IMR-90 (cell line): Measurements from ENCODE around the gene CREBBP. TPM values are rescaled to one million over a fixed set of nuclear protein-coding genes. Genes with fewer than 3 reads are reported as not detected.

Source experiments
- ATAC-seq: fragments of 200-7000 bp; cut with Tn5 transposase; 2 replicates; pipeline ENCODE4 v1.9.1; 2020; ENCODE audit warnings: low read depth, mild to moderate bottlenecking, moderate library complexity
- BruUV-seq: library from RNA; stranded (reverse); fragments of 400-500 nt; replicated peaks from 2 replicates; lab custom pipeline; 2021; lab: Mats Ljungman, UMichigan
- CTCF ChIA-PET: fragments of 300-600 bp; formaldehyde crosslinking; extraction: SDS; loops from one replicate; lab custom pipeline; 2021; ENCODE audit warnings: antibody characterized with exemption; lab: Yijun Ruan, JAX
- POLR2A ChIA-PET: fragments of 300-600 bp; sonication (Branson Sonifier 250); formaldehyde crosslinking; loops from one replicate; lab custom pipeline; 2022; ENCODE audit warnings: antibody characterized with exemption; ENCODE audit not compliant: unreplicated experiment; lab: Charles Lee
- DNase-seq: peaks from one replicate; pipeline ENCODE4 v3.0.0; 2013
- H2AFZ ChIP-seq: replicated peaks from 2 replicates; pipeline ENCODE3; 2013; ENCODE audit warnings: low read length, mild to moderate bottlenecking; ENCODE audit not compliant: poor library complexity
- H2AK5ac ChIP-seq: 2 replicates; pipeline ENCODE4 v1.6.1; 2013; ENCODE audit warnings: low read depth, low read length, inconsistent platforms
- H2AK9ac ChIP-seq: replicated peaks from 2 replicates; pipeline ENCODE3; 2013; ENCODE audit warnings: mild to moderate bottlenecking, low read depth, low read length, moderate library complexity; ENCODE audit not compliant: poor library complexity
- H2BK120ac ChIP-seq: 2 replicates; pipeline ENCODE4 v1.6.1; 2013; ENCODE audit warnings: low read depth, low read length, inconsistent platforms
- H2BK15ac ChIP-seq: 3 replicates; pipeline ENCODE4 v1.6.1; 2013; ENCODE audit warnings: low read depth, low read length, inconsistent platforms
- H2BK20ac ChIP-seq: 2 replicates; pipeline ENCODE4 v1.6.1; 2013; ENCODE audit warnings: low read depth, mild to moderate bottlenecking, inconsistent platforms, low read length, moderate library complexity
- H2BK5ac ChIP-seq: 2 replicates; pipeline ENCODE4 v1.6.1; 2013; ENCODE audit warnings: mild to moderate bottlenecking, low read depth, low read length, inconsistent platforms; ENCODE audit not compliant: poor library complexity, severe bottlenecking
- H3K14ac ChIP-seq: replicated peaks from 2 replicates; pipeline ENCODE4 v1.6.1; 2013; ENCODE audit warnings: low read depth, low read length, inconsistent platforms
- H3K18ac ChIP-seq: 2 replicates; pipeline ENCODE4 v1.6.1; 2013; ENCODE audit warnings: low read depth, low read length, control low read depth
- H3K23ac ChIP-seq: 2 replicates; pipeline ENCODE4 v1.6.1; 2013; ENCODE audit warnings: low read depth, low read length, inconsistent platforms
- H3K27ac ChIP-seq: 2 replicates; pipeline ENCODE4 v1.5.1; 2013; ENCODE audit warnings: mild to moderate bottlenecking, control low read depth, low read length; ENCODE audit not compliant: insufficient read depth
- H3K27me3 ChIP-seq: 2 replicates; pipeline ENCODE4 v1.6.1; 2013; ENCODE audit warnings: low read length; ENCODE audit not compliant: control insufficient read depth, insufficient read depth
- H3K36me3 ChIP-seq: 2 replicates; pipeline ENCODE4 v1.6.1; 2013; ENCODE audit warnings: low read length, mixed read lengths; ENCODE audit not compliant: control insufficient read depth, insufficient read depth
- H3K4ac ChIP-seq: 2 replicates; pipeline ENCODE4 v1.6.1; 2013; ENCODE audit warnings: low read depth, low read length, inconsistent platforms
- H3K4me1 ChIP-seq: 2 replicates; pipeline ENCODE4 v1.6.1; 2013; ENCODE audit warnings: low read length, mixed read lengths; ENCODE audit not compliant: control insufficient read depth, insufficient read depth
- H3K4me2 ChIP-seq: 2 replicates; pipeline ENCODE4 v1.6.1; 2013; ENCODE audit warnings: low read depth, mild to moderate bottlenecking, control low read depth, low read length, moderate library complexity
- H3K4me3 ChIP-seq: 2 replicates; pipeline ENCODE4 v1.5.1; 2013; ENCODE audit warnings: low read depth, mild to moderate bottlenecking, control low read depth, low read length, moderate library complexity; ENCODE audit not compliant: insufficient read depth
- H3K56ac ChIP-seq: 2 replicates; pipeline ENCODE4 v1.6.1; 2013; ENCODE audit warnings: low read length, inconsistent platforms; ENCODE audit not compliant: insufficient read depth; ENCODE audit errors: extremely low read depth
- H3K79me1 ChIP-seq, 2 experiments: 2 replicates each; pipeline ENCODE4 v1.6.1; 2013; ENCODE audit warnings: low read length in 2 of 2, inconsistent platforms in 1 of 2, low read depth in 1 of 2
- H3K9ac ChIP-seq: 2 replicates; pipeline ENCODE4 v1.6.1; 2013; ENCODE audit warnings: low read depth, low read length, control low read depth
- H3K9me1 ChIP-seq: 2 replicates; pipeline ENCODE4 v1.6.1; 2013; ENCODE audit warnings: low read length, inconsistent platforms; ENCODE audit not compliant: insufficient read depth
- H3K9me3 ChIP-seq: 2 replicates; pipeline ENCODE4 v1.6.1; 2013; ENCODE audit warnings: low read length; ENCODE audit not compliant: control insufficient read depth, insufficient read depth
- H4K20me1 ChIP-seq: 2 replicates; pipeline ENCODE4 v1.6.1; 2013; ENCODE audit warnings: low read length, inconsistent platforms; ENCODE audit not compliant: insufficient read depth
- H4K5ac ChIP-seq: 2 replicates; pipeline ENCODE4 v1.6.1; 2013; ENCODE audit warnings: mild to moderate bottlenecking, low read depth, low read length, control low read depth
- H4K8ac ChIP-seq, 2 experiments: 2 replicates each; pipeline ENCODE4 v1.6.1; 2013; ENCODE audit warnings: low read depth in 2 of 2, low read length in 2 of 2, control low read depth in 1 of 2, inconsistent platforms in 1 of 2
- H4K91ac ChIP-seq: 2 replicates; pipeline ENCODE4 v1.6.1; 2013; ENCODE audit warnings: low read depth, low read length, inconsistent platforms; ENCODE audit not compliant: insufficient read depth
- BHLHE40 ChIP-seq: fragments of 150-350 bp; IDR thresholded peaks from 2 replicates; pipeline ENCODE4 v1.6.1; 2016; ENCODE audit warnings: mild to moderate bottlenecking, low read depth, low read length
- CEBPB ChIP-seq: IDR thresholded peaks from 2 replicates; pipeline ENCODE4 v1.6.1; 2012; ENCODE audit warnings: low read depth, low read length, improper control_type of control experiment
- CHD1 ChIP-seq: IDR thresholded peaks from 2 replicates; pipeline ENCODE4 v1.6.1; 2012; ENCODE audit warnings: low read depth, low read length, improper control_type of control experiment
- CTCF ChIP-seq: conservative IDR thresholded peaks from 2 replicates; pipeline ENCODE4 v1.5.1; 2012; ENCODE audit warnings: mild to moderate bottlenecking, low read depth, low read length, improper control_type of control experiment
- ELK1 ChIP-seq: fragments of 150-350 bp; IDR thresholded peaks from 2 replicates; pipeline ENCODE4 v1.6.1; 2016; ENCODE audit warnings: low read depth, mild to moderate bottlenecking, low read length, moderate library complexity, borderline replicate concordance
- FOS ChIP-seq: fragments of 150-350 bp; IDR thresholded peaks from 2 replicates; pipeline ENCODE4 v1.6.1; 2016; ENCODE audit warnings: low read depth, low read length
- MAFK ChIP-seq: IDR thresholded peaks from 2 replicates; pipeline ENCODE4 v1.6.1; 2012; ENCODE audit warnings: low read depth, low read length, improper control_type of control experiment
- MAZ ChIP-seq: IDR thresholded peaks from 2 replicates; pipeline ENCODE4 v1.6.1; 2012; ENCODE audit warnings: low read depth, mild to moderate bottlenecking, low read length, improper control_type of control experiment, moderate library complexity, borderline replicate concordance
- MXI1 ChIP-seq: IDR thresholded peaks from 2 replicates; pipeline ENCODE4 v1.6.1; 2012; ENCODE audit warnings: low read depth, mild to moderate bottlenecking, low read length, moderate library complexity, borderline replicate concordance
- NFE2L2 ChIP-seq: fragments of 150-350 bp; IDR thresholded peaks from 2 replicates; pipeline ENCODE4 v1.6.1; 2016; ENCODE audit warnings: low read depth, mild to moderate bottlenecking, low read length
- POLR2A ChIP-seq: IDR thresholded peaks from 2 replicates; pipeline ENCODE4 v1.6.1; 2012; ENCODE audit warnings: mild to moderate bottlenecking, low read depth, low read length
- RAD21 ChIP-seq: IDR thresholded peaks from 2 replicates; pipeline ENCODE4 v1.6.1; 2012; ENCODE audit warnings: low read length, improper control_type of control experiment
- RCOR1 ChIP-seq: IDR thresholded peaks from 2 replicates; pipeline ENCODE4 v1.6.1; 2012; ENCODE audit warnings: mild to moderate bottlenecking, low read length, improper control_type of control experiment; ENCODE audit not compliant: insufficient replicate concordance
- RFX5 ChIP-seq: IDR thresholded peaks from 2 replicates; pipeline ENCODE4 v1.8.0; 2012; ENCODE audit warnings: low read depth, mild to moderate bottlenecking, low read length, moderate library complexity
- SMC3 ChIP-seq: fragments of 150-350 bp; IDR thresholded peaks from 2 replicates; pipeline ENCODE4 v1.6.1; 2016; ENCODE audit warnings: low read depth, mild to moderate bottlenecking, antibody characterized with exemption, low read length, moderate library complexity
- USF2 ChIP-seq: fragments of 150-350 bp; IDR thresholded peaks from 2 replicates; pipeline ENCODE4 v1.6.1; 2017; ENCODE audit warnings: mild to moderate bottlenecking, antibody characterized with exemption, low read length, low read depth
- WGBS, 2 experiments: methylation state at CpG; one replicate each; pipeline versions ENCODE4 v1.1.5 to v1.1.7; 2013; ENCODE audit warnings: missing lambda C conversion rate in 2 of 2; ENCODE audit not compliant: insufficient read length in 1 of 2; ENCODE audit errors: extremely low coverage in 2 of 2; 5-methylcytosine and 5-hydroxymethylcytosine counted together
- dilution Hi-C: fragments of 300-500 bp; cut with HindIII; formaldehyde crosslinking; loops from one replicate; pipeline ENCODE4 v1.14.3; 2018; ENCODE audit warnings: low sequenced_read_pairs; ENCODE audit not compliant: unreplicated experiment
- in situ Hi-C: fragments of 300-500 bp; cut with MboI; formaldehyde crosslinking; loops from 3 replicates; pipeline ENCODE4 v1.14.3; 2019; ENCODE audit warnings: low sequenced_read_pairs, inconsistent platforms, mixed read lengths
- intact Hi-C: fragments of 100-400 bp; cut with micrococcal nuclease; formaldehyde crosslinking; loops from 2 replicates; pipeline ENCODE4 v1.10.0; 2022
- polyA plus RNA-seq, 3 experiments: library from polyadenylated mRNA; depleted of rRNA; stranded (reverse); fragments of >200 nt; gene quantifications; 2 replicates each; pipeline ENCODE4 v1.2.3, GENCODE V29; 2012; ENCODE audit warnings: low replicate concordance in 1 of 3
- total RNA-seq: library from RNA; depleted of rRNA; stranded (reverse); fragments of >200 nt; gene quantifications from 2 replicates; pipeline ENCODE4 v1.2.3, GENCODE V29; 2012

Gene CREBBP
- total and polyA plus RNA-seq, 2 of the 4 experiments (the other 2 are of a cell fraction), result 7.3 to 12.5 TPM

- no peak overlapping the region for H3K9ac ChIP-seq
- no peak overlapping the region for H4K91ac ChIP-seq
- no peak overlapping the region for H4K8ac ChIP-seq
- no peak overlapping the region for H3K27ac ChIP-seq
- BruUV-seq, result no TSS peak
- H3K4ac ChIP-seq, result no peak overlapping the region
- no peak overlapping the region for H3K4me3 ChIP-seq
- H3K14ac ChIP-seq, result no peak overlapping the region
- no peak overlapping the region for H2BK20ac ChIP-seq
- in situ Hi-C loops, result no loop called here
- no peak overlapping the region for H2AFZ ChIP-seq
- H3K9me3 ChIP-seq, result no peaks in the 10 kb centered on the region
- no peak overlapping the region for H2BK120ac ChIP-seq
- ChIA-PET CTCF (no interaction called here), POLR2A (no interaction called here)
- H3K4me1 ChIP-seq, result no peaks in the 10 kb centered on the region; the same call in 1 of the 2 replicates
- H2BK5ac ChIP-seq, result no peak overlapping the region
- H2AK5ac ChIP-seq, result no peak overlapping the region
- no peak overlapping the region for H3K4me2 ChIP-seq
- H3K56ac ChIP-seq, result no peak overlapping the region
- H2AK9ac ChIP-seq, result no peak overlapping the region
- 90% methylated on average over 7 of the region's 16 CpGs; no CpG with 5 or more reads in 1 of the 2 experiments for WGBS, 2 experiments
- no peak overlapping the region for H3K18ac ChIP-seq
- peaks cover 43 to 76% of the 10 kb centered on the region in 2 experiments for H3K79me1 ChIP-seq
- peaks cover 11% of the 10 kb centered on the region for H4K20me1 ChIP-seq
- no peak overlapping the region for H4K5ac ChIP-seq
- H2BK15ac ChIP-seq, result no peak overlapping the region
- intact Hi-C loops, result no loop called here
- TF ChIP-seq BHLHE40 (no peak), MXI1 (no peak), SMC3 (no peak), MAZ (no peak), CTCF (no peak), MAFK (no peak), CEBPB (no peak), NFE2L2 (no peak), USF2 (no peak), RFX5 (no peak), FOS (no peak), RAD21 (no peak), ELK1 (no peak), RCOR1 (no peak), CHD1 (no peak), POLR2A (no peak)
- DNase-seq, result no peak
- H3K23ac ChIP-seq, result no peak overlapping the region
- peaks cover 13% of the 10 kb centered on the region for H3K9me1 ChIP-seq
- dilution Hi-C loops, result no loop called here
- no peaks in the 10 kb centered on the region for H3K27me3 ChIP-seq
- ATAC-seq, result no peak
- H3K36me3 ChIP-seq, result peaks cover 11% of the 10 kb centered on the region
These were observed 167.6 kb downstream of the CREBBP start for GRCh38 chr16:3712861-3713372.
